K562 (cell line): Measurements from ENCODE around the gene CBFA2T2. TPM values are rescaled to one million over a fixed set of nuclear protein-coding genes. Genes with fewer than 3 reads are reported as not detected.

ENCODE experiments used
- EP300 ChIP-seq: IDR thresholded peaks from 2 replicates; pipeline ENCODE4 v1.6.1; 2012; ENCODE audit warnings: low read length, improper control_type of control experiment
- FOXK2 ChIP-seq, 2 experiments: fragments of 450-650 bp; IDR thresholded peaks in 1 of 2; conservative IDR thresholded peaks in 1 of 2; 2 replicates each; pipeline ENCODE4 v1.6.1; 2016; ENCODE audit warnings: low read depth in 2 of 2, mild to moderate bottlenecking in 1 of 2
- JUND ChIP-seq, 2 experiments: IDR thresholded peaks; 2 replicates in 1 of 2; 3 replicates in 1 of 2; pipeline ENCODE4 v1.6.1; 2011; ENCODE audit warnings: borderline replicate concordance in 2 of 2, low read depth in 2 of 2, low read length in 2 of 2, improper control_type of control experiment in 1 of 2, missing biosample characterization in 1 of 2, missing genetic modification characterization in 1 of 2, missing genetic modification reagents in 1 of 2
- KDM1A ChIP-seq, 2 experiments: fragments of 450-650 bp; IDR thresholded peaks; 2 replicates each; pipeline ENCODE4 v1.6.1; 2016; ENCODE audit warnings: mild to moderate bottlenecking in 2 of 2
- KDM4B ChIP-seq, 2 experiments: fragments of 450-650 bp in 1 of 2; sonication (generic) in 1 of 2; IDR thresholded peaks; 2 replicates each; pipeline ENCODE4 v1.6.1; 2016 to 2017; ENCODE audit warnings: borderline replicate concordance in 2 of 2, antibody characterized with exemption in 1 of 2, low read depth in 1 of 2, mild to moderate bottlenecking in 1 of 2
- POLR2AphosphoS2 ChIP-seq: IDR thresholded peaks from 2 replicates; pipeline ENCODE4 v1.6.1; 2012; ENCODE audit warnings: low read length, improper control_type of control experiment
- PRDM10 ChIP-seq: fragments of 450-650 bp; IDR thresholded peaks from 2 replicates; pipeline ENCODE4 v1.6.1; 2018; ENCODE audit not compliant: partially characterized antibody
- RAD21 ChIP-seq, 2 experiments: fragments of 250-450 bp in 1 of 2; fragments of 450-650 bp in 1 of 2; sonication (Bioruptor Pico) in 1 of 2; formaldehyde crosslinking in 1 of 2; IDR thresholded peaks in 1 of 2; conservative IDR thresholded peaks in 1 of 2; 2 replicates each; pipeline versions ENCODE4 v1.4.0 to v1.8.0; 2020 to 2022; ENCODE audit warnings: mild to moderate bottlenecking in 2 of 2, moderate library complexity in 1 of 2
- RBM39 ChIP-seq: fragments of 200-400 bp; formaldehyde crosslinking; optimal IDR thresholded peaks from 2 replicates; pipeline ENCODE3; 2018; ENCODE audit warnings: low read depth, low read length
- SMAD3 ChIP-seq: fragments of 450-650 bp; formaldehyde crosslinking; conservative IDR thresholded peaks from 2 replicates; pipeline ENCODE4 v1.4.0; 2020; ENCODE audit warnings: mild to moderate bottlenecking
- STAT5B ChIP-seq: fragments of 250-450 bp; sonication (Bioruptor Pico); IDR thresholded peaks from 2 replicates; pipeline ENCODE4 v1.8.0; 2021; ENCODE audit warnings: mild to moderate bottlenecking, inconsistent platforms
- XRCC5 ChIP-seq: fragments of 200-400 bp; formaldehyde crosslinking; IDR thresholded peaks from 2 replicates; pipeline ENCODE4 v1.6.1; 2017; ENCODE audit warnings: low read depth, mild to moderate bottlenecking, low read length
- ZBTB2 ChIP-seq: fragments of 450-650 bp; IDR thresholded peaks from 2 replicates; pipeline ENCODE4 v1.6.1; 2016; ENCODE audit warnings: antibody characterized with exemption
- ZBTB9 ChIP-seq: fragments of 450-650 bp; formaldehyde crosslinking; IDR thresholded peaks from 2 replicates; pipeline ENCODE4 v1.4.0; 2020; ENCODE audit warnings: mild to moderate bottlenecking, moderate library complexity
- ZC3H11A ChIP-seq: IDR thresholded peaks from 2 replicates; pipeline ENCODE4 v1.6.1; 2012; ENCODE audit warnings: low read depth, low read length, improper control_type of control experiment
- ZFP36 ChIP-seq: fragments of 150-350 bp; IDR thresholded peaks from 2 replicates; pipeline ENCODE4 v1.6.1; 2018; ENCODE audit warnings: low read length, low read depth; ENCODE audit not compliant: partially characterized antibody
- ZNF12 ChIP-seq: sonication (generic); formaldehyde crosslinking; IDR thresholded peaks from 2 replicates; pipeline ENCODE4 v1.4.0; 2020; ENCODE audit warnings: mild to moderate bottlenecking, missing genetic modification reagents
- ZNF324 ChIP-seq: fragments of 250-450 bp; sonication (Bioruptor Pico); IDR thresholded peaks from 2 replicates; pipeline ENCODE4 v1.4.0; 2020; ENCODE audit warnings: mild to moderate bottlenecking
- ZNF41 ChIP-seq: fragments of 250-450 bp; sonication (Bioruptor Pico); conservative IDR thresholded peaks from 2 replicates; pipeline ENCODE4 v1.4.0; 2020; ENCODE audit warnings: mild to moderate bottlenecking
- ZNF830 ChIP-seq: fragments of 250-450 bp; sonication (Bioruptor Pico); IDR thresholded peaks from 2 replicates; pipeline ENCODE4 v1.5.0; 2021; ENCODE audit warnings: mild to moderate bottlenecking
- polyA plus RNA-seq, 8 experiments: library from polyadenylated mRNA; depleted of rRNA in 4 of 8; stranded (reverse) in 5 of 8; unstranded in 3 of 8; fragments of >200 nt; fragmentation: Nextera tagmentation in 2 of 8; fragmentation: Illumina TruSeq in 1 of 8; extraction: Ambion mirVana in 2 of 8; extraction: Trizol in 1 of 8; gene quantifications; 2 replicates each; pipeline versions ENCODE4 v1.2.1 to v1.2.3, GENCODE V29; 2011 to 2014; ENCODE audit warnings: inconsistent platforms in 1 of 8, missing spikeins in 1 of 8
- total RNA-seq, 7 experiments: library from RNA; depleted of rRNA in 6 of 7; stranded (reverse); fragments of >200 nt in 6 of 7; fragmentation: Illumina TruSeq in 2 of 7; extraction: Trizol in 2 of 7; gene quantifications; 2 replicates each; pipeline versions ENCODE4 v1.2.1 to v1.2.3, GENCODE V29; 2011 to 2021; ENCODE audit warnings: low replicate concordance in 1 of 7

The CBFA2T2 gene
- total and polyA plus RNA-seq, 9 of the 15 experiments (the other 6 are each of a cell fraction or from before 2014, with no cell fraction given): 0.27 to 9.6 (median 5.8) TPM

GRCh38 chr20:33653218-33653899 is 163.5 kb downstream of the CBFA2T2 start (continued):
- TF ChIP-seq KDM1A (IDR thresholded peaks at IDR 0.05) (no peak), FOXK2 (conservative IDR thresholded peaks at IDR 0.05 in 1 of 2, IDR thresholded peaks at IDR 0.05 in 1 of 2; ENCODE audit: low read depth in 2 of 2) (no peak), ZFP36 (no peak), SMAD3 (CRISPR knock-in tag) (no peak), EP300 (no peak), RAD21 (CRISPR knock-in tag; conservative IDR thresholded peaks at IDR 0.05 in 1 of 2, IDR thresholded peaks at IDR 0.05 in 1 of 2) (peak; percentile 48 to 90; a peak in 3 of 4 replicates), STAT5B (CRISPR knock-in tag) (no peak), ZNF41 (CRISPR knock-in tag) (no peak), ZNF324 (CRISPR knock-in tag) (no peak), PRDM10 (no peak), ZC3H11A (no peak), ZNF830 (CRISPR knock-in tag) (no peak), ZBTB2 (no peak), POLR2AphosphoS2 (peak; percentile 76; the same call in 1 of the 2 replicates), XRCC5 (0 out of 2 replicates have a peak, but pooled peaks have one; percentile 48), JUND (IDR thresholded peaks at IDR 0.05; ENCODE audit: borderline replicate concordance, low read depth, low read length) (0 out of 2 replicates have a peak, but pooled peaks have one; percentile 4), JUND (tag; IDR thresholded peaks at IDR 0.05; ENCODE audit: borderline replicate concordance, low read depth, low read length) (no peak), RBM39 (peak; percentile 46), ZBTB9 (CRISPR knock-in tag) (no peak), KDM4B (IDR thresholded peaks at IDR 0.05; ENCODE audit: borderline replicate concordance in 2 of 2, low read depth in 1 of 2) (no peak), ZNF12 (CRISPR knock-in tag) (no peak)
